NCI-H128 (cell line): ENCODE results near the gene STXBP6.
"Not testable (repeated sequence)": the region's sequence is repeated elsewhere in the genome, so short reads cannot be mapped to it uniquely, and the experiment has no call there.

Experiments
- DNase-seq: peaks from one replicate; lab custom pipeline; 2025; ENCODE audit not compliant: unreplicated experiment; lab: John Stamatoyannopoulos, UW

The STXBP6 gene

DNA sequence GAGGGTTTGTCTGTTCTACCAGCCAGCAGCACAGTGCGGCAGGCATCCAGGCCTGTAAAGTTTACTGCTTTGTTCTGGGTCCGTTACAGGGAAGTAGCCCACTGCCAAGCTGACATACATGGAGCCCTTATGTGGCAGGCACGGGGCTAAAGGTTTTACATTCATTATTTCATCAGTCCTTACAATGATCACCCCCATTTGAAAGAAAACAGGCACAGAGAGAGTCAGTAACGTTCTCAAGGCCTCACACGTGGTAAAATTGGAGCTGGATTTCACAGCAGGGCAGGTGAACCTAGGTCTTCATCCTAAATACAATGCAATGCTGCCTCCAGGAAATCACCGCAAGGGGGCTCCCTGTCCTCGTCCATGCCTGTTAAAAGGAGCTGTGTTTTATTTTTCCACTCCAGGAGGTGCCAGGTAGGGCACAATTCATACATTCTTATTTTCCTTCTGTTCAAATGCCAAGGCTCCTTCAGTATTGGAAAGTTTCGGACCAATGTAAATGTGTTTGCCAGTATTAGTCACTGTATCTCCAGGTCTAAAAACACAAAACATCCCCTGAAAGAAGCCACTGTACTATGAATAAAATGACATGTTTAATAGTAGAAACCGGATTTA lies 243.8 kb downstream of the STXBP6 start:
- DNase-seq: no peak

DNA sequence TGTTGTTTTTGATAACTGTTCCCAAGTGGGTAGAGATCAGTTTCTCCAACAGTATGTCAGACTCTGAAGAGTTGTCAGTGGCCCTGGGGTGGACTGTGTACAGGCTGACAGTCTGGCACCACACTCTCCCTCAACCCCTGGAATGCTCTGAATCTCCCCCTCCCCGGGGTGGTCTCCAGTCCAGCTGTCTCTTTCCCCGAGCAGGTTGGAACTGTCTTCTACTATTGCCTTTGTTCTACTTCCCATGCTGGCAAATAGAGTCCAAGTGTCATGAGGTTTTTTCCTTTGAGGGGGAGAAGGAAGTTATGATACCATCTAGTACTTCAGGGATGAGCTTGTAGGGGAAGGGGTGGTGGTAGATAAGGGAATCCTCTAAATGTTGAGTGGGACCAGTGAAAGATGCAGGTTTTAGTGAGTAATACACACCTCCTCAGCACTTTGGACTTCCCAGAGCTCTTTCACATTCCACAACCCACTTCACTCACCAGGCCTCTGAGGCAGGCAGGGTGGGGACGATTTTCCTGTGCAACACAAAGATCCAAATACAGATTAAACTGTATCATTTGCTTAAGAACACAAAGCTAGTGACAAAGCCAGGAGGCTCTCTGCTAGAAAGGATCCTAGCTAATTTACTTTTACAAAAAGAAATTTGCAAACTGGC lies 245.3 kb downstream of the STXBP6 start:
- DNase-seq: no peak

GRCh38 chr14:24803933-24804494 lies 245.9 kb downstream of the STXBP6 start:
- DNase-seq: no peak

- not testable (repeated sequence) for DNase-seq
Observed at GRCh38 chr14:24803426-24803825, 246.5 kb downstream of the STXBP6 start.

DNA sequence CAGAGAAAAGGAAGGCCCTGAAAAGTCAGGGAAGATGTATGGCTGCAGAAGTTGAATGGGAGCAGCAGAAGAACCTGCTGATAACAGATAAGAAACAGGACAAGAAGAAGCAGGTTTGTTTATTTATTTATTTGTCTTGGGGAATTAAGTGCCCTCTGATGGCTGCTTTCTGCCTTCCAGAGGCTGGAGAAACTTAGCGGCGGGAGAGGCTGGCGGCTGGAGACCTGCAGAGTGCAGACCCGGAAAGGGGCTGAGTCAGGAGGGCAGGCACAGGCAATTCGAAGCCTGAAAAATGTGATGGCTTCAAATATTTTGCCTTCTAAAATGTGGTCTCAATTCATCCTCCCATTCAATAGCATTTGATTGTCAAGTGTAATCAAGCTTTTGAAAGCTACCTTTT lies 247.7 kb downstream of the STXBP6 start:
- no peak for DNase-seq

- DNase-seq: no peak
Observed at GRCh38 chr14:24801024-24801423, 248.9 kb downstream of the STXBP6 start.

GRCh38 chr14:24798911-24799462 lies 251.0 kb downstream of the STXBP6 start:
- no peak for DNase-seq

DNA sequence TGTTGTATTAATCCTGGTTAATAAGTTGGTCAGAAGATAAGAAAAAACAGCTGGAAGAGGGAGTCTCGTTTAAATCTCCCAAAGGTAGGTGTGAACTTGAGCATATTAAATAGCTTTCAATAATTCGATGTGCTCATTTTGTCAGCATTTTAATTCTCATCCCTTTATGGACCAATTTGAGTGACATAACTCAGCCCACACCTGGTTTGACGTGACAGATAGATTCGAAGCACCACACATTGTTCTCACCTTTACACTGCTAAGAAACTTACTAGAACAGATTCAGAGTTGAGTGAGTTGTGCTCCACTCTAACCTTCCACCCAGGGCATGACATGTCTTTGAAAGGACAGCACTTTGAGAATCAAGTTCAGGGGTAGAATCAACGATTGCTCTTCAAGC lies 254.5 kb downstream of the STXBP6 start:
- no peak for DNase-seq

GRCh38 chr14:24794644-24795305 lies 255.2 kb downstream of the STXBP6 start:
- no peak for DNase-seq

DNA sequence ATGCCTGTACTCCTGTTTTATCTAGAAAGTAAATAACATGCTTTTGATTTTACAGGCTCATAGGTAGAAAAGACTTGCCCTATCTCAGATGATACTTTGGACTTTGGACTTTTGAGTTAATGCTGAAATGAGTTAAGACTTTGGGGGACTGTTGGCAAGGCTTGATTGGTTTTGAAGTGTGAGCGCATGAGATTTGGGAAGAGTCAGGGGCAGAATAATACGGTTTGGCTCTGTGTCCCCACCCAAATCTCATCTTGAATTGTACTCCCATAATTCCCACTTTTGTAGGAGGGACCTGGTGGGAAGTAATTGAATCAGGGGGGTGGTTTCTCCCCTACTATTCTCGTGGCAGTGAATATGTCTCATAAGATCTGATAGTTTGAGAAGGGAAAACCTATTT lies 259.8 kb downstream of the STXBP6 start:
- DNase-seq: no peak

DNA sequence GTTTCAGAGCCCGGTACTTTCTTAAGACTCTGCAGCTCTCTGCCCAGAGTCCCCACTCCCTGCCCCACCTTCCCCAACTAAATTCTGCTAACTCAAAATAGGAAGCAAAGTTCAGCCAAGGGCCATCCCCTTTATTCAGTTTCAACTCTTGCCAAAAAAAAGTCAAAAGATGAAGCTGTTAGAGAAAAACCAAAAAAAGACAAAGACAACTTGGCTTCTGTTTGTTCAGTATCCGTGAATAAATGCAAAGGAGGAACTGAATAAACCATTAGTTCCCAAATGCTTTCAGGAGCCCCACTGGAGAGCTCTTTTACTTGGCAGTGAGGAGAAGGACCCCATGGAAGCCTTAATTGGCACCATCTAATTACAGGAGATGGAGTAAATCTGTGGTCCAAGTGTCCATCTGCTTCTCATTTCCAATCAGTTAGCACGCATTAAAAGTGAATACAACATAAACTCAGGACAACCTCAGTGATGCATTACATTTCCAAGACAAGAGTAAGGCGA lies 260.5 kb downstream of the STXBP6 start:
- DNase-seq: no peak

DNA sequence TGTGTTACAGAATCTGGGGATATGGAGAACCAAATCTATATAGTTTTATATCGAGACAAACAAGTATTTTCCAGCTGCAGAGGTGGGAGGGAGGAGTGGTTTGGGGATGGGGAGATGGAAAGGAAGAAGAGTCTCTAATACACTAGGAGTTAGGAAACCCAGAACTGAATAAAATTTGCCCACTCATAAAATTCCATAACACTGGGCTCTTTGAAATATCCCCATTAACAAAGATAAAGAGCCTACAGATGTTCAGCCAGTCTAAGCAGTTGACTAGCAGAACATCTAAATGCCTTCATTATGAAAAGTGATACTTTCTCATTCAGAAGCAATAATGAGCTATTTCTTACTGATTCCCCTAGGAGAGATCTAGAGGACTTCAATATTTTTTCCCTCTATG lies 264.2 kb downstream of the STXBP6 start:
- no peak for DNase-seq

GRCh38 chr14:24784981-24785380 lies 265.0 kb downstream of the STXBP6 start:
- DNase-seq: no peak

DNA sequence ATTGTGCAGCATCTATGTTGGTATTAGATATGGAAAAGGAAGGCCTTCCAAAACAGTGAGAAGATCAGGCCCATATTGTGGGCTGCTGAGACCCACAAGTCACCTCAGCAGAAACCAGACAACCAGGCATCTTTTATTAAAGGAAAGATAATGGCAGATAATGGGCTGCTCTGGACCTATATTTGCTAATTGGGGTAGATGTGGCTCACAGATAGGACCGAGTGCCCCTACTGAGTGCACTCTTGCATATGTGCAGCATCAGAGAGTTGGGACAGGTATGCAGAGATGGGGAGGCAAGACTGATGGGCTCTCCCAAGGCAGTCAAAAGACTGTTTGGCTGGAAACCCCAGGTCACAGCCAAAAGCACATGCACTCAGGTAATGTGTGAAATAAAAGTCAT lies 266.2 kb downstream of the STXBP6 start:
- DNase-seq: no peak

DNA sequence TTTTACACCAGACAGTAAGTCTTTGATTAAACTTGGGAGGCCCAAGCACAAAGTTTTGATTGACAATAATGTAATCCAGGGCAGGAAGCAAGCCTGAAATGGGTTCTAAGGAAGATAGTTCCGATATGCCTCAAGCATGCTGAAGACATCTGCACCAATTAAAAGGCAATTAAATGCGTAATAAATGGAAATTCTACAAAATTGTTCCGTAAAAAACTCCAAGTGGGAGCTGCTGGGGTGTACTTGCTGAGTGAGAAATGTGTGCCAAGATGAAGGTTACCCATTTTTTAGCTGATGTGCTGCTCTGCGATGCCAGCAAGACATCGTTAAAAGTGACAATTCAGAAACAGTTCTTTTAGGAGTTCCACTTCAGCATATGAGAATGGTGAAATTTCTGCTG lies 269.7 kb downstream of the STXBP6 start:
- DNase-seq: no peak

DNA sequence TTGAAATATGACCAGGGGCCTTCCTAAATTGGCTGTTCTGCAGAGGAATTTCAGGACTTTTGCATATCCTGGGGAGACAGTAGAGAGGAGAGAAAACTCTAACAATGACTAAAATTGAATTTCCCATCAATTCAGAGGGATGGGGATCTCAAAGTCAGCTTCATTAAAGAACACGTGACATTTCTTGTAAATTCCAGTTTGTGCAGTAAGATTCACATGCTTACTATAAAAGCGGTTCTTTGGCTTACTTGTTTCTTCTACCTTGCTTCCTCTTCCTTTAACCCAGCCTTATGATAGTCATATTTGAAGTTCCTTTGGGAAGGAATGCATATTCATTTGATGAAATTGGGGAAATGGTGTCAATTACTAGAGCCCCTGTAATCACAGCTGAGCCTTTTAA lies 272.3 kb downstream of the STXBP6 start:
- DNase-seq: no peak

GRCh38 chr14:24775950-24776349 lies 274.0 kb downstream of the STXBP6 start:
- no peak for DNase-seq

- no peak for DNase-seq
Observed at GRCh38 chr14:24774187-24774915, 275.6 kb downstream of the STXBP6 start.

GRCh38 chr14:24773564-24773963 lies 276.4 kb downstream of the STXBP6 start:
- DNase-seq: not testable (repeated sequence)

- no peak for DNase-seq
Observed at GRCh38 chr14:24766434-24766833, 283.5 kb downstream of the STXBP6 start.

GRCh38 chr14:24761141-24761540 lies 288.8 kb downstream of the STXBP6 start:
- DNase-seq: no peak
